Measurements from ENCODE around the gene CATSPER3.

Gene CATSPER3

GRCh38 chr5:135030956-135031812, 63.5 kb downstream of the CATSPER3 start:
- DNase-seq: no peak

GRCh38 chr5:135031813-135032694, 64.3 kb downstream of the CATSPER3 start:
- DNase-seq: no peak

GRCh38 chr5:135032695-135032998, 64.9 kb downstream of the CATSPER3 start:
- no peak for DNase-seq

- peak; percentile 67 for DNase-seq
Observed at GRCh38 chr5:135032999-135033861, 65.5 kb downstream of the CATSPER3 start.

- DNase-seq: no peak
Observed at GRCh38 chr5:135033901-135034235, 66.2 kb downstream of the CATSPER3 start, which contains the start of gene PITX1. Gene PITX1 (minus strand): TSS chr5:135034228. CDS start chr5:135033881, 347 bp downstream.

GRCh38 chr5:135034236-135034962, 66.7 kb downstream of the CATSPER3 start:
- peak; percentile 65 for DNase-seq

- DNase-seq: no peak
Observed at GRCh38 chr5:135034963-135035677, 67.4 kb downstream of the CATSPER3 start.

GRCh38 chr5:135035678-135036030, 67.9 kb downstream of the CATSPER3 start:
- no peak for DNase-seq

- DNase-seq: no peak
Observed at GRCh38 chr5:135036405-135036804, 68.7 kb downstream of the CATSPER3 start.

- DNase-seq: no peak
Observed at GRCh38 chr5:135037519-135038204, 70.0 kb downstream of the CATSPER3 start.

GRCh38 chr5:135038205-135038812, 70.6 kb downstream of the CATSPER3 start:
- no peak for DNase-seq

GRCh38 chr5:135038813-135039270, 71.1 kb downstream of the CATSPER3 start:
- no peak for DNase-seq

- DNase-seq: no peak
Observed at GRCh38 chr5:135039271-135040033, 71.7 kb downstream of the CATSPER3 start.

- no peak for DNase-seq
Observed at GRCh38 chr5:135040034-135040332, 72.3 kb downstream of the CATSPER3 start.

GRCh38 chr5:135040333-135041144, 72.8 kb downstream of the CATSPER3 start:
- no peak for DNase-seq

- no peak for DNase-seq
Observed at GRCh38 chr5:135041145-135041587, 73.5 kb downstream of the CATSPER3 start.

- no peak for DNase-seq
Observed at GRCh38 chr5:135041726-135042125, 74.0 kb downstream of the CATSPER3 start.

- DNase-seq: no peak
Observed at GRCh38 chr5:135042595-135042994, 74.9 kb downstream of the CATSPER3 start.

GRCh38 chr5:135045488-135045887, 77.8 kb downstream of the CATSPER3 start:
- no peak for DNase-seq
